Osteoblast (primary cell): ENCODE data around the gene IL4R. TPM values are rescaled to one million over a fixed set of nuclear protein-coding genes. Genes with fewer than 3 reads are reported as not detected.

ENCODE experiments used
- DNase-seq: peaks from one replicate; pipeline ENCODE4 v3.0.0; 2011; ENCODE audit warnings: low spot score, mixed read lengths; ENCODE audit not compliant: insufficient read length; ENCODE audit errors: missing footprints
- H2AFZ ChIP-seq: 2 replicates; pipeline ENCODE4 v1.6.0; 2011; ENCODE audit warnings: mild to moderate bottlenecking, low read length
- H3K27ac ChIP-seq: 2 replicates; pipeline ENCODE4 v1.5.1; 2011; ENCODE audit warnings: mild to moderate bottlenecking, low read depth, low read length, moderate library complexity
- H3K27me3 ChIP-seq: 2 replicates; pipeline ENCODE4 v1.6.0; 2012; ENCODE audit warnings: mild to moderate bottlenecking, control low read depth, inconsistent platforms, low read length, moderate library complexity; ENCODE audit not compliant: insufficient read depth
- H3K36me3 ChIP-seq: 2 replicates; pipeline ENCODE4 v1.5.1; 2011; ENCODE audit warnings: mild to moderate bottlenecking, low read length, control low read depth, moderate library complexity; ENCODE audit not compliant: insufficient read depth
- H3K4me1 ChIP-seq: 2 replicates; pipeline ENCODE4 v1.5.1; 2011; ENCODE audit warnings: mild to moderate bottlenecking, low read length, control low read depth, moderate library complexity; ENCODE audit not compliant: insufficient read depth
- H3K4me2 ChIP-seq: 2 replicates; pipeline ENCODE4 v1.6.0; 2011; ENCODE audit warnings: mild to moderate bottlenecking, low read length; ENCODE audit not compliant: insufficient read depth
- H3K4me3 ChIP-seq: fragments of 200-600 bp; sonication (generic); 3 replicates; pipeline ENCODE4 v1.5.1; 2012; ENCODE audit warnings: mild to moderate bottlenecking, low read length, inconsistent platforms; ENCODE audit not compliant: insufficient read depth
- H3K79me2 ChIP-seq: 2 replicates; pipeline ENCODE4 v1.6.0; 2012; ENCODE audit warnings: mild to moderate bottlenecking, low read length, control low read depth, inconsistent platforms; ENCODE audit not compliant: insufficient read depth
- H3K9me3 ChIP-seq: 2 replicates; pipeline ENCODE4 v1.5.1; 2011; ENCODE audit warnings: low read depth, low read length, control low read depth
- H4K20me1 ChIP-seq: 2 replicates; pipeline ENCODE4 v1.6.0; 2012; ENCODE audit warnings: mild to moderate bottlenecking, low read length, control low read depth; ENCODE audit not compliant: insufficient read depth
- total RNA-seq: library from RNA; depleted of rRNA; stranded (reverse); fragments of >200 nt; gene quantifications from 2 replicates; pipeline ENCODE4 v1.2.3, GENCODE V29; 2012
- TF ChIP-seq, protein P1 (sequence below): IDR thresholded peaks from 2 replicates; pipeline ENCODE4 v1.5.1; 2011; ENCODE audit warnings: mild to moderate bottlenecking, low read depth, low read length, moderate library complexity; ENCODE audit errors: extremely low read depth

Gene IL4R
- total RNA-seq, 1 donor, result 32.9 TPM

- Histone ChIP-seq H3K4me2 (no peak overlapping the region), H3K4me1 (peaks cover 12% of the 10 kb centered on the region), H3K36me3 (no peaks in the 10 kb centered on the region), H3K9me3 (no peaks in the 10 kb centered on the region), H3K27ac (no peak overlapping the region), H2AFZ (no peak overlapping the region), H4K20me1 (no peaks in the 10 kb centered on the region), H3K27me3 (no peaks in the 10 kb centered on the region), H3K4me3 (no peak overlapping the region), H3K79me2 (no peaks in the 10 kb centered on the region)
- TF ChIP-seq, protein P1, sequence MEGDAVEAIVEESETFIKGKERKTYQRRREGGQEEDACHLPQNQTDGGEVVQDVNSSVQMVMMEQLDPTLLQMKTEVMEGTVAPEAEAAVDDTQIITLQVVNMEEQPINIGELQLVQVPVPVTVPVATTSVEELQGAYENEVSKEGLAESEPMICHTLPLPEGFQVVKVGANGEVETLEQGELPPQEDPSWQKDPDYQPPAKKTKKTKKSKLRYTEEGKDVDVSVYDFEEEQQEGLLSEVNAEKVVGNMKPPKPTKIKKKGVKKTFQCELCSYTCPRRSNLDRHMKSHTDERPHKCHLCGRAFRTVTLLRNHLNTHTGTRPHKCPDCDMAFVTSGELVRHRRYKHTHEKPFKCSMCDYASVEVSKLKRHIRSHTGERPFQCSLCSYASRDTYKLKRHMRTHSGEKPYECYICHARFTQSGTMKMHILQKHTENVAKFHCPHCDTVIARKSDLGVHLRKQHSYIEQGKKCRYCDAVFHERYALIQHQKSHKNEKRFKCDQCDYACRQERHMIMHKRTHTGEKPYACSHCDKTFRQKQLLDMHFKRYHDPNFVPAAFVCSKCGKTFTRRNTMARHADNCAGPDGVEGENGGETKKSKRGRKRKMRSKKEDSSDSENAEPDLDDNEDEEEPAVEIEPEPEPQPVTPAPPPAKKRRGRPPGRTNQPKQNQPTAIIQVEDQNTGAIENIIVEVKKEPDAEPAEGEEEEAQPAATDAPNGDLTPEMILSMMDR, result no peak
- no peak for DNase-seq
Observed at GRCh38 chr16:27305839-27306442, 7.8 kb upstream of the IL4R start.

DNA sequence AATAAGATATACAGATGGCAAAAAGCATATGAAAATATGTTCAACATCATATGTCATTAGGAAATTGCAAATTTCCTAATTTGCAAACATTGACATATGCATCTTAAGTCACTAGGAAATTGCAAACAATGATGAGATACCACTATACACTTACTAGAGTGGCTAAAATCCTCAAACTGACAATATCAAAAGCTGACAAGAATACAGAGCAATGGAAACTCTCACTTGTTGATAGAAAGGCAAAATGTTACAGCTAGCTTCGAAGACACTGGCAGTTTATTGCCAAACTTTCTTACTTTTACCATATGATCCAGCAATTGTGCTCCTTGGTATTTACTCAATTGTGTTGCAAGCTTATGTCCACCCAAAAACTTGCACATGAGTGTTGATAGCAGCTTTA, 5.0 kb upstream of the IL4R start:
- Histone ChIP-seq H3K79me2 (peaks cover under 1% of the 10 kb centered on the region), H3K4me3 (no peak overlapping the region), H2AFZ (no peak overlapping the region), H3K4me2 (no peak overlapping the region), H3K36me3 (no peaks in the 10 kb centered on the region), H3K9me3 (no peaks in the 10 kb centered on the region), H3K27ac (no peak overlapping the region), H4K20me1 (no peaks in the 10 kb centered on the region), H3K4me1 (peaks cover 20% of the 10 kb centered on the region), H3K27me3 (no peaks in the 10 kb centered on the region)
- DNase-seq, result no peak
- TF ChIP-seq, protein P1, result no peak

- no peak for DNase-seq
- Histone ChIP-seq H3K79me2 (peaks cover 18% of the 10 kb centered on the region), H4K20me1 (peaks cover 6% of the 10 kb centered on the region), H3K4me1 (peaks cover 35% of the 10 kb centered on the region), H3K4me2 (peak overlapping the region; percentile 40), H3K9me3 (no peaks in the 10 kb centered on the region), H3K36me3 (no peaks in the 10 kb centered on the region), H2AFZ (peak overlapping the region; percentile 10), H3K4me3 (no peak overlapping the region), H3K27me3 (no peaks in the 10 kb centered on the region), H3K27ac (peak overlapping the region; percentile 31)
- TF ChIP-seq, protein P1, result no peak
Observed at GRCh38 chr16:27310576-27311447, 3.0 kb upstream of the IL4R start.

- Histone ChIP-seq H3K36me3 (no peaks in the 10 kb centered on the region), H2AFZ (no peak overlapping the region), H3K4me3 (no peak overlapping the region), H3K79me2 (peaks cover 25% of the 10 kb centered on the region), H3K9me3 (no peaks in the 10 kb centered on the region), H3K27ac (no peak overlapping the region), H3K4me1 (peaks cover 41% of the 10 kb centered on the region), H3K4me2 (peak overlapping the region; percentile 40), H3K27me3 (no peaks in the 10 kb centered on the region), H4K20me1 (peaks cover 6% of the 10 kb centered on the region)
- TF ChIP-seq, protein P1, result no peak
- peak; percentile 41 for DNase-seq
Observed at GRCh38 chr16:27311448-27311830, 2.3 kb upstream of the IL4R start.
